Ishikawa (cell line): Measurements from ENCODE around the gene GPS2.
A peak's percentile ranks its signal among the peaks of the same experiment; 100 is the strongest.

ENCODE experiments used
- CEBPB ChIP-seq: IDR thresholded peaks from 2 replicates; pipeline ENCODE4 v1.6.1; 2012
- CREB1 ChIP-seq: IDR thresholded peaks from 2 replicates; pipeline ENCODE4 v1.6.1; 2012; ENCODE audit warnings: low read depth
- EGR1 ChIP-seq: IDR thresholded peaks from 2 replicates; pipeline ENCODE4 v1.6.1; 2012
- EP300 ChIP-seq: IDR thresholded peaks from 2 replicates; pipeline ENCODE4 v1.6.1; 2012; ENCODE audit warnings: borderline replicate concordance
- FOXM1 ChIP-seq: IDR thresholded peaks from 2 replicates; pipeline ENCODE4 v1.6.1; 2012; ENCODE audit warnings: low read depth, borderline replicate concordance
- NFIC ChIP-seq: IDR thresholded peaks from 2 replicates; pipeline ENCODE4 v1.6.1; 2012
- RAD21 ChIP-seq: IDR thresholded peaks from 2 replicates; pipeline ENCODE4 v1.6.1; 2012; ENCODE audit warnings: low read depth
- REST ChIP-seq: IDR thresholded peaks from 2 replicates; pipeline ENCODE4 v1.6.1; 2012; ENCODE audit warnings: low read depth, mild to moderate bottlenecking
- TAF1 ChIP-seq: IDR thresholded peaks from 2 replicates; pipeline ENCODE4 v1.6.1; 2012; ENCODE audit warnings: low read depth, mild to moderate bottlenecking
- TCF12 ChIP-seq: IDR thresholded peaks from 2 replicates; pipeline ENCODE4 v1.6.1; 2012; ENCODE audit warnings: low read depth
- TEAD4 ChIP-seq: IDR thresholded peaks from 2 replicates; pipeline ENCODE4 v1.6.1; 2012
- USF1 ChIP-seq: IDR thresholded peaks from 2 replicates; pipeline ENCODE4 v1.6.1; 2012
- YY1 ChIP-seq: IDR thresholded peaks from 2 replicates; pipeline ENCODE4 v1.6.1; 2012; ENCODE audit warnings: low read depth
- ZBTB7A ChIP-seq: IDR thresholded peaks from 2 replicates; pipeline ENCODE4 v1.6.1; 2012; ENCODE audit warnings: low read depth
- TF ChIP-seq, protein P1 (sequence below): IDR thresholded peaks from 2 replicates; pipeline ENCODE4 v1.6.1; 2012

Gene GPS2

DNA sequence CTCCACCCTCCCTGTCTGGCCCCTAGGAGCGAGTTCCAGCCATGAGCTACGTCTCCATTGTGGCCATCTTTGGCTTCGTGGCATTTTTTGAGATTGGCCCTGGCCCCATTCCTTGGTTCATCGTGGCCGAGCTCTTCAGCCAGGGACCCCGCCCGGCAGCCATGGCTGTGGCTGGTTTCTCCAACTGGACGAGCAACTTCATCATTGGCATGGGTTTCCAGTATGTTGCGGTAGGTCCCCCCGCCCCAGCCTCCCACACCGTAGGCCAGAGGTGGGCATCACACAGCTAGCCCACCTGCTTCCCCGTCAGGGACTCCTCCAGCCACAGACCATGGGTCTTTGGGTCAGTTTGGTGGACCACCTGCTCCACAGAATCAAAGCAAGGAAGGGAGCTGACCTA is 29.5 kb downstream of the GPS2 start:
- no peak for TF ChIP-seq YY1
- no peak for TF ChIP-seq RAD21
- TF ChIP-seq ZBTB7A = no peak
- no peak for TF ChIP-seq FOXM1
- no peak for TF ChIP-seq TEAD4
- TF ChIP-seq REST = no peak
- no peak for TF ChIP-seq TAF1
- TF ChIP-seq EGR1 = no peak
- TF ChIP-seq USF1 = no peak
- TF ChIP-seq EP300 = no peak
- no peak for TF ChIP-seq TCF12

- TF ChIP-seq CEBPB (no peak), EP300 (no peak), YY1 (no peak), TEAD4 (no peak), USF1 (no peak)
Measured at GRCh38 chr17:7284911-7285310, 30.2 kb downstream of the GPS2 start.

DNA sequence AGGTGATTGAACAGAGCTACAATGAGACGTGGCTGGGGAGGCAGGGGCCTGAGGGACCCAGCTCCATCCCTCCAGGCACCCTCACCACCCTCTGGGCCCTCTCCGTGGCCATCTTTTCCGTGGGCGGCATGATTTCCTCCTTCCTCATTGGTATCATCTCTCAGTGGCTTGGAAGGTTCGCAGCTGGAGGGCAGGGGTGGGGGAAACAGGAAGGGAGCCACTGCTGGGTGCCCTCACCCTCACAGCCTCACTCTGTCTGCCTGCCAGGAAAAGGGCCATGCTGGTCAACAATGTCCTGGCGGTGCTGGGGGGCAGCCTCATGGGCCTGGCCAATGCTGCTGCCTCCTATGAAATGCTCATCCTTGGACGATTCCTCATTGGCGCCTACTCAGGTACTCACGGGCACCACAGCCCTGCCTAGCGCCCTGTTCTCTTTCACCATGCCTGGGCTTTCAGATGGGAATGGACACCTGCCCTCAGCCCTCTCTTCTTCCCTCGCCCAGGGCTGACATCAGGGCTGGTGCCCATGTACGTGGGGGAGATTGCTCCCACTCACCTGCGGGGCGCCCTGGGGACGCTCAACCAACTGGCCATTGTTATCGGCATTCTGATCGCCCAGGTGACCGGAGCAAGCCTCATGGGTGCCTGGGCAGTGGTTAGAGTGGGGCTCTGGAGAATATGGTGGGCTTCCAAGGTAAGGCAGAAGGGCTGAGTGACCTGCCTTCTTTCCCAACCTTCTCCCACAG is 31.5 kb downstream of the GPS2 start:
- TF ChIP-seq USF1 = no peak
- TF ChIP-seq YY1 = no peak
- TF ChIP-seq CEBPB = no peak
- TF ChIP-seq CREB1 = no peak
- TF ChIP-seq TAF1 = no peak
- no peak for TF ChIP-seq RAD21
- TF ChIP-seq, protein P1, sequence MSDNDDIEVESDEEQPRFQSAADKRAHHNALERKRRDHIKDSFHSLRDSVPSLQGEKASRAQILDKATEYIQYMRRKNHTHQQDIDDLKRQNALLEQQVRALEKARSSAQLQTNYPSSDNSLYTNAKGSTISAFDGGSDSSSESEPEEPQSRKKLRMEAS = no peak
- TF ChIP-seq EGR1 = no peak
- no peak for TF ChIP-seq FOXM1
- no peak for TF ChIP-seq ZBTB7A

DNA sequence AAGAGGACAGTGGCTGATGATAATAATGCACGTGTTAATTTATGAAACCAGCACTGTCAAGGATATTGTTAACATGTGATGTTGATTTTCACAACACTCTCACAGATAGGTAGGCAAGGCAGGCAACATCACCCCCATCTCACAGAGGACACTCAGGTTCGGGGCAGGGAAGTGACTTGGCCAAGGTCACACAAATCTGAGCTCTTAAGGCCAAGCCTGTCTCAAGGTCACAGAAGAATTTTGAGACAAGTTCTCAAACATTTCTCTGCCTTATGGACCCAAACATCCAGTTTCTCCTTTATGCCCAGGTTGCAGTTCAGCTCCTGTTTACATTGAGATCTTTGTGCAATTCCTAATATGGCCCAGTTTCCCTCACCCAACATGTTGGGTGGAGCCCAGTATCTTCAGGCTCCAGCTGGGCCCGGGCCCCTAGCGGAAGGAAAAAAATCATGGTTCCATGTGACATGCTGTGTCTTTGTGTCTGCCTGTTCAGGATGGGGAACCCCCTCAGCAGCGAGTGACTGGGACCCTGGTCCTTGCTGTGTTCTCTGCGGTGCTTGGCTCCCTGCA is 32.3 kb downstream of the GPS2 start:
- TF ChIP-seq TAF1 (no peak), CREB1 (no peak)

- 0 out of 2 replicates have a peak, but pooled peaks have one; percentile 3 for TF ChIP-seq ZBTB7A
- TF ChIP-seq USF1 = no peak
Measured at GRCh38 chr17:7281953-7282751, 33.0 kb downstream of the GPS2 start.

DNA sequence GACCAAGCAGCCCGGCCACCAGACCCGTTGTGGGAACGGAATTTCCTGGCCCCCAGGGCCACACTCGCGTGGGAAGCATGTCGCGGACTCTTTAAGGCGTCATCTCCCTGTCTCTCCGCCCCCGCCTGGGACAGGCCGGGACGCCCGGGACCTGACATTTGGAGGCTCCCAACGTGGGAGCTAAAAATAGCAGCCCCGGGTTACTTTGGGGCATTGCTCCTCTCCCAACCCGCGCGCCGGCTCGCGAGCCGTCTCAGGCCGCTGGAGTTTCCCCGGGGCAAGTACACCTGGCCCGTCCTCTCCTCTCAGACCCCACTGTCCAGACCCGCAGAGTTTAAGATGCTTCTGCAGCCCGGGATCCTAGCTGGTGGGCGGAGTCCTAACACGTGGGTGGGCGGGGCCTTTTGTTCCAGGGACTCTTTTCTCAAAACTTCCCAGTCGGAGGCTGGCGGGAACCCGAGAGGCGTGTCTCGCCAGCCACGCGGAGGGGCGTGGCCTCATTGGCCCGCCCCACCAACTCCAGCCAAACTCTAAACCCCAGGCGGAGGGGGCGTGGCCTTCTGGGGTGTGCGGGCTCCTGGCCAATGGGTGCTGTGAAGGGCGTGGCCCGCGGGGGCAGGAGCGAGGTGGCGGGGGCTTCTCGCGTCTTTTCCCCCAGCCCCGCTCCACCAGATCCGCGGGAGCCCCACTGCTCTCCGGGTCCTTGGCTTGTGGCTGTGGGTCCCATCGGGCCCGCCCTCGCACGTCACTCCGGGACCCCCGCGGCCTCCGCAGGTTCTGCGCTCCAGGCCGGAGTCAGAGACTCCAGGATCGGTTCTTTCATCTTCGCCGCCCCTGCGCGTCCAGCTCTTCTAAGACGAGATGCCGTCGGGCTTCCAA is 33.8 kb downstream of the GPS2 start, which contains the start of gene SLC2A4:
SLC2A4 (plus strand) TSS at position 645 of the 879 bp plus-strand sequence; CDS start at position 862, 217 bp downstream.
- TF ChIP-seq, protein P1 = peak; percentile 91
- TF ChIP-seq REST (no peak), EGR1 (peak; percentile 19; the same call in 1 of the 2 replicates), NFIC (0 out of 2 replicates have a peak, but pooled peaks have one; percentile 7), RAD21 (no peak), USF1 (peak; percentile 45), TAF1 (no peak), ZBTB7A (peak; percentile 79), CEBPB (no peak), TCF12 (no peak), TEAD4 (no peak), CREB1 (no peak), YY1 (no peak), FOXM1 (no peak), EP300 (no peak)
